HepG2 (cell line): ENCODE results near the gene FHIP2A. TPM values are rescaled to one million over a fixed set of nuclear protein-coding genes. Genes with fewer than 3 reads are reported as not detected.

Experiments used
- ATAC-seq: fragments of 200-7000 bp; cut with Tn5 transposase; 3 replicates; pipeline ENCODE4 v1.9.1; 2020; ENCODE audit warnings: mild to moderate bottlenecking, moderate library complexity
- BruUV-seq: library from RNA; stranded (reverse); fragments of 400-500 nt; replicated peaks from 2 replicates; lab custom pipeline; 2021; lab: Mats Ljungman, UMichigan
- CTCF ChIA-PET: fragments of 300-600 bp; formaldehyde crosslinking; extraction: SDS; loops from one replicate; lab custom pipeline; 2021; ENCODE audit warnings: low total read pairs, inconsistent platforms, low intra/inter-chr PET ratio; lab: Yijun Ruan, JAX
- POLR2A ChIA-PET: fragments of 350-600 bp; sonication (Branson Sonifier 250); formaldehyde crosslinking; loops from one replicate; lab custom pipeline; 2020; ENCODE audit warnings: antibody characterized with exemption, inconsistent platforms; lab: Yijun Ruan, JAX
- DNase-seq: peaks from one replicate; pipeline ENCODE4 v3.0.0-alpha.2; 2015; ENCODE audit warnings: low spot score
- FAIRE-seq: peaks from 3 replicates; lab custom pipeline; 2011; peaks lifted over from hg19 to GRCh38; lab: Jason Lieb, UNC
- H2AFZ ChIP-seq: one replicate; pipeline ENCODE4 v1.6.1; 2011; ENCODE audit warnings: low read length, inconsistent platforms
- H3K27ac ChIP-seq: fragments of 300-600 bp; 3 replicates; pipeline ENCODE4 v1.8.0; 2011; ENCODE audit warnings: mixed run types, mild to moderate bottlenecking, mixed read lengths, low read length, inconsistent platforms; ENCODE audit not compliant: insufficient read depth; ENCODE audit errors: extremely low read length
- H3K27me3 ChIP-seq, 2 experiments: fragments of 200-600 bp in 1 of 2; 2 replicates in 1 of 2; 3 replicates in 1 of 2; pipeline versions ENCODE4 v1.6.0 to v1.8.0; 2011; ENCODE audit warnings: low read length in 2 of 2, mild to moderate bottlenecking in 2 of 2, moderate library complexity in 2 of 2, inconsistent platforms in 1 of 2; ENCODE audit not compliant: insufficient read depth in 2 of 2, control insufficient read depth in 1 of 2
- H3K36me3 ChIP-seq, 2 experiments: fragments of 200-600 bp in 1 of 2; replicated peaks in 1 of 2; 2 replicates in 1 of 2; 3 replicates in 1 of 2; pipeline versions ENCODE4 v1.5.1 to v1.8.0; 2011; ENCODE audit warnings: low read length in 2 of 2, inconsistent platforms in 1 of 2; ENCODE audit not compliant: insufficient read depth in 2 of 2, control insufficient read depth in 1 of 2
- H3K4me1 ChIP-seq: 2 replicates; pipeline ENCODE4 v1.5.1; 2012; ENCODE audit warnings: low read length, inconsistent platforms; ENCODE audit not compliant: insufficient read depth
- H3K4me2 ChIP-seq: 2 replicates; pipeline ENCODE4 v1.6.0; 2011; ENCODE audit warnings: low read depth, low read length, inconsistent platforms
- H3K4me3 ChIP-seq, 3 experiments: fragments of 200-600 bp in 1 of 3; sonication (generic), shearing (Covaris generic) in 1 of 3; replicated peaks in 1 of 3; 2 replicates each; pipeline ENCODE4 v1.5.1; 2011 to 2016; ENCODE audit warnings: low read length in 3 of 3, inconsistent platforms in 2 of 3, low read depth in 2 of 3, mild to moderate bottlenecking in 2 of 3, control low read depth in 1 of 3, mixed read lengths in 1 of 3; ENCODE audit not compliant: insufficient read depth in 1 of 3
- H3K79me2 ChIP-seq: one replicate; pipeline ENCODE4 v1.6.1; 2011; ENCODE audit warnings: low read length, inconsistent platforms; ENCODE audit not compliant: insufficient read depth
- H3K9ac ChIP-seq: 2 replicates; pipeline ENCODE4 v1.6.0; 2011; ENCODE audit warnings: mild to moderate bottlenecking, low read depth, low read length, inconsistent platforms; ENCODE audit not compliant: insufficient read depth
- H3K9me3 ChIP-seq: 2 replicates; pipeline ENCODE4 v1.5.1; 2012; ENCODE audit warnings: mild to moderate bottlenecking, low read length
- H4K20me1 ChIP-seq: 2 replicates; pipeline ENCODE4 v1.6.0; 2011; ENCODE audit warnings: inconsistent platforms, mild to moderate bottlenecking, low read length, moderate library complexity; ENCODE audit not compliant: insufficient read depth
- BHLHE40 ChIP-seq: IDR thresholded peaks from 2 replicates; pipeline ENCODE4 v1.6.1; 2011; ENCODE audit warnings: low read length, improper control_type of control experiment
- CAMTA2 ChIP-seq: sonication (generic); formaldehyde crosslinking; IDR thresholded peaks from 2 replicates; pipeline ENCODE4 v1.4.0; 2020; ENCODE audit warnings: mild to moderate bottlenecking, missing genetic modification reagents, borderline replicate concordance
- ZNF225 ChIP-seq: sonication (generic); formaldehyde crosslinking; IDR thresholded peaks from 2 replicates; pipeline ENCODE4 v1.4.0; 2020; ENCODE audit warnings: mild to moderate bottlenecking, missing genetic modification reagents
- ZNF547 ChIP-seq: sonication (generic); formaldehyde crosslinking; IDR thresholded peaks from 2 replicates; pipeline ENCODE4 v1.5.1; 2020; ENCODE audit warnings: mild to moderate bottlenecking, missing genetic modification reagents
- ZNF678 ChIP-seq: sonication (generic); formaldehyde crosslinking; IDR thresholded peaks from 2 replicates; pipeline ENCODE4 v1.4.0; 2020; ENCODE audit warnings: mild to moderate bottlenecking, missing genetic modification reagents
- WGBS: methylation state at CpG from one replicate; pipeline ENCODE4 v1.1.6; 2017; ENCODE audit warnings: low lambda C conversion rate; 5-methylcytosine and 5-hydroxymethylcytosine counted together
- in situ Hi-C: cut with HindIII; loops from 2 replicates; pipeline ENCODE4 v1.10.0; 2017; ENCODE audit warnings: low pct_unique_long_range_greater_than_20kb; ENCODE audit not compliant: extremely low pct_ligation_motif_present
- intact Hi-C: fragments of 100-400 bp; cut with micrococcal nuclease; formaldehyde crosslinking; loops from one replicate; pipeline ENCODE4 v1.10.0; 2022; ENCODE audit not compliant: unreplicated experiment
- polyA plus RNA-seq, 8 experiments: library from polyadenylated mRNA; depleted of rRNA in 3 of 8; stranded (reverse) in 7 of 8; unstranded in 1 of 8; fragments of >200 nt; fragmentation: Illumina TruSeq in 4 of 8; extraction: Trizol in 4 of 8; gene quantifications; 2 replicates each; pipeline versions ENCODE4 v1.2.1 to v1.2.3, GENCODE V29; 2011 to 2016; ENCODE audit warnings: low read depth in 4 of 8, missing spikeins in 1 of 8, mixed read lengths in 1 of 8; ENCODE audit not compliant: insufficient read depth in 1 of 8
- total RNA-seq, 5 experiments: library from RNA; depleted of rRNA; stranded (reverse); fragments of >200 nt; fragmentation: Illumina TruSeq; extraction: Trizol; gene quantifications; 2 replicates each; pipeline ENCODE4 v1.2.3, GENCODE V29; 2016; ENCODE audit warnings: low read depth in 1 of 5
- TF ChIP-seq, protein P1 (sequence below): IDR thresholded peaks from 2 replicates; pipeline ENCODE4 v1.6.1; 2012; ENCODE audit warnings: low read depth, low read length, improper control_type of control experiment

The FHIP2A gene
- total and polyA plus RNA-seq, 2 of the 13 experiments (the other 11 are each of a cell fraction or from before 2014, with no cell fraction given), result 6.5 to 8.3 TPM

- intact Hi-C loops, result loop anchor here (5.0 kb wide), 1 partner anchor 94 kb away; no protein-coding TSS in a partner anchor
- CTCF ChIA-PET, result no interaction called here
These were observed 29.8 kb upstream of the FHIP2A start for GRCh38 chr10:114791768-114792167.

DNA sequence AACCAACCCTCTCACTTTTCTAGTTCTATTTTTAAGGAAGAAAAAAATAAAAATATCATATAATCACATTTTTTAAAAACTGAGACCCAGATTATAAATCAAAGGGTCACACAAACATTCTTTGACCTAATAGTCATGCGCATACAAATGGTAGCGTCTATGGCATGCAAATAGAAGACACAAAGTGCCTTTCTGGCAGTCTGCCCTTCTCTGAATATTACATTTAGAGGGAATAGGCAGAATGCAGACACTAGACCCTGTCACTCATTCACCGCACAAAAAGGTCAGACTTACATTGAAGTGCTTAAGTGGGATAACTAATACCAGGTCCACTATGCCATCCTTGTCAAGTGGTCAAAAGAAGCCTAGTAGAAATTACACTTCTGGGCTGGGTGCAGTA lies 26.5 kb upstream of the FHIP2A start:
- BruUV-seq, result no TSS peak
- DNase-seq, result no peak
- H3K4me3 ChIP-seq, result no peak overlapping the region
- no peak for FAIRE-seq
- no peak overlapping the region for H3K4me2 ChIP-seq
- no peaks in the 10 kb centered on the region for H3K4me1 ChIP-seq
- in situ Hi-C loops, result no loop called here
- POLR2A ChIA-PET, result no interaction called here
- H2AFZ ChIP-seq, result no peak overlapping the region
- intact Hi-C loops, result no loop called here
- H4K20me1 ChIP-seq, result no peaks in the 10 kb centered on the region
- no peak for TF ChIP-seq BHLHE40
- 72% methylated on average over 3 of the region's 3 CpGs for WGBS
- no peak overlapping the region for H3K9ac ChIP-seq
- no peak for ATAC-seq
- CTCF ChIA-PET, result no interaction called here
- no peaks in the 10 kb centered on the region for H3K9me3 ChIP-seq
- no peaks in the 10 kb centered on the region for H3K27me3 ChIP-seq
- H3K27ac ChIP-seq, result no peak overlapping the region
- no peaks in the 10 kb centered on the region for H3K79me2 ChIP-seq
- H3K36me3 ChIP-seq, result no peaks in the 10 kb centered on the region

More at GRCh38 chr10:114791768-114792167, 29.8 kb upstream of the FHIP2A start:
- H3K79me2 ChIP-seq, result no peaks in the 10 kb centered on the region
- TF ChIP-seq, protein P1, sequence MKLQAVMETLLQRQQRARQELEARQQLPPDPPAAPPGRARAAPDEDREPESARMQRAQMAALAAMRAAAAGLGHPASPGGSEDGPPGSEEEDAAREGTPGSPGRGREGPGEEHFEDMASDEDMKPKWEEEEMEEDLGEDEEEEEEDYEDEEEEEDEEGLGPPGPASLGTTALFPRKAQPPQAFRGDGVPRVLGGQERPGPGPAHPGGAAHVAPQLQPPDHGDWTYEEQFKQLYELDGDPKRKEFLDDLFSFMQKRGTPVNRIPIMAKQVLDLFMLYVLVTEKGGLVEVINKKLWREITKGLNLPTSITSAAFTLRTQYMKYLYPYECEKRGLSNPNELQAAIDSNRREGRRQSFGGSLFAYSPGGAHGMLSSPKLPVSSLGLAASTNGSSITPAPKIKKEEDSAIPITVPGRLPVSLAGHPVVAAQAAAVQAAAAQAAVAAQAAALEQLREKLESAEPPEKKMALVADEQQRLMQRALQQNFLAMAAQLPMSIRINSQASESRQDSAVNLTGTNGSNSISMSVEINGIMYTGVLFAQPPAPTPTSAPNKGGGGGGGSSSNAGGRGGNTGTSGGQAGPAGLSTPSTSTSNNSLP, result no peak
- TF ChIP-seq CAMTA2 (CRISPR knock-in tag) (no peak), ZNF678 (CRISPR knock-in tag) (no peak), ZNF225 (no peak), ZNF547 (no peak)
- no peak for ATAC-seq
- no peaks in the 10 kb centered on the region for H4K20me1 ChIP-seq
- no peak overlapping the region for H3K4me2 ChIP-seq
- H3K36me3 ChIP-seq, result no peaks in the 10 kb centered on the region
- no peaks in the 10 kb centered on the region for H3K9me3 ChIP-seq
- no peaks in the 10 kb centered on the region for H3K4me1 ChIP-seq
- no peak for FAIRE-seq
- H3K27ac ChIP-seq, result no peak overlapping the region
- no peak overlapping the region for H3K9ac ChIP-seq
- BruUV-seq, result no TSS peak
- no peak overlapping the region for H2AFZ ChIP-seq
- in situ Hi-C loops, result no loop called here
- H3K4me3 ChIP-seq, result no peak overlapping the region
- DNase-seq, result no peak
- no peaks in the 10 kb centered on the region for H3K27me3 ChIP-seq
- POLR2A ChIA-PET, result no interaction called here
- 62% methylated on average over 3 of the region's 3 CpGs for WGBS
